CMK (cell line): ENCODE data around the gene CBFA2T2.
"Not testable (repeated sequence)": the region's sequence is repeated elsewhere in the genome, so short reads cannot be mapped to it uniquely, and the experiment has no call there.

Experiments
- DNase-seq: peaks from one replicate; pipeline ENCODE4 v3.0.0-alpha.2; 2010; ENCODE audit warnings: low read depth

CBFA2T2 gene

GRCh38 chr20:33470866-33471265 is 19.0 kb upstream of the CBFA2T2 start:
- no peak for DNase-seq

GRCh38 chr20:33472868-33473435 is 16.9 kb upstream of the CBFA2T2 start:
- DNase-seq, result no peak

GRCh38 chr20:33474097-33474873 is 15.6 kb upstream of the CBFA2T2 start:
- DNase-seq, result no peak

- DNase-seq, result no peak
Measured at GRCh38 chr20:33474963-33475362, 14.9 kb upstream of the CBFA2T2 start.

GRCh38 chr20:33475381-33476152 is 14.3 kb upstream of the CBFA2T2 start:
- no peak for DNase-seq

GRCh38 chr20:33477386-33478234 is 12.3 kb upstream of the CBFA2T2 start:
- DNase-seq, result no peak

- no peak for DNase-seq
Measured at GRCh38 chr20:33480048-33480447, 9.8 kb upstream of the CBFA2T2 start.

GRCh38 chr20:33481431-33481941 is 8.4 kb upstream of the CBFA2T2 start:
- no peak for DNase-seq

- DNase-seq, result no peak
Measured at GRCh38 chr20:33482581-33482980, 7.3 kb upstream of the CBFA2T2 start.

- not testable (repeated sequence) for DNase-seq
Measured at GRCh38 chr20:33483186-33483585, 6.7 kb upstream of the CBFA2T2 start.

GRCh38 chr20:33488201-33488600 is 1.7 kb upstream of the CBFA2T2 start:
- no peak for DNase-seq

- DNase-seq, result not testable (repeated sequence)
Measured at GRCh38 chr20:33488661-33489494, 1.0 kb upstream of the CBFA2T2 start.

- peak; percentile 84 for DNase-seq
Measured at GRCh38 chr20:33489495-33490022, 337 bp upstream of the CBFA2T2 start.

- no peak for DNase-seq
Measured at GRCh38 chr20:33490934-33491656, 1.2 kb downstream of the CBFA2T2 start.

- no peak for DNase-seq
Measured at GRCh38 chr20:33493076-33493766, 3.3 kb downstream of the CBFA2T2 start.

GRCh38 chr20:33496776-33497175 is 6.9 kb downstream of the CBFA2T2 start:
- DNase-seq, result not testable (repeated sequence)

- no peak for DNase-seq
Measured at GRCh38 chr20:33499355-33499754, 9.5 kb downstream of the CBFA2T2 start.

GRCh38 chr20:33501000-33501399 is 11.1 kb downstream of the CBFA2T2 start:
- DNase-seq, result no peak

- DNase-seq, result no peak
Measured at GRCh38 chr20:33503564-33503963, 13.7 kb downstream of the CBFA2T2 start.
